Retinal pigment epithelial cell (primary cell): ENCODE results near the gene ST7.

ENCODE experiments used
- DNase-seq: peaks from one replicate; pipeline ENCODE4 v3.0.0-alpha.2; 2010; ENCODE audit warnings: low read depth
- H3K4me3 ChIP-seq: 2 replicates; pipeline ENCODE4 v1.5.1; 2011; ENCODE audit warnings: mild to moderate bottlenecking, low read length, control low read depth, moderate library complexity
- TF ChIP-seq, protein P1 (sequence below): conservative IDR thresholded peaks from 2 replicates; pipeline ENCODE4 v1.5.1; 2011; ENCODE audit warnings: low read depth, low read length, control low read depth, inconsistent platforms

ST7 gene

GRCh38 chr7:117032810-117033209 is 79.5 kb downstream of the ST7 start:
- H3K4me3 ChIP-seq = no peak overlapping the region
- no peak for DNase-seq
- TF ChIP-seq, protein P1, sequence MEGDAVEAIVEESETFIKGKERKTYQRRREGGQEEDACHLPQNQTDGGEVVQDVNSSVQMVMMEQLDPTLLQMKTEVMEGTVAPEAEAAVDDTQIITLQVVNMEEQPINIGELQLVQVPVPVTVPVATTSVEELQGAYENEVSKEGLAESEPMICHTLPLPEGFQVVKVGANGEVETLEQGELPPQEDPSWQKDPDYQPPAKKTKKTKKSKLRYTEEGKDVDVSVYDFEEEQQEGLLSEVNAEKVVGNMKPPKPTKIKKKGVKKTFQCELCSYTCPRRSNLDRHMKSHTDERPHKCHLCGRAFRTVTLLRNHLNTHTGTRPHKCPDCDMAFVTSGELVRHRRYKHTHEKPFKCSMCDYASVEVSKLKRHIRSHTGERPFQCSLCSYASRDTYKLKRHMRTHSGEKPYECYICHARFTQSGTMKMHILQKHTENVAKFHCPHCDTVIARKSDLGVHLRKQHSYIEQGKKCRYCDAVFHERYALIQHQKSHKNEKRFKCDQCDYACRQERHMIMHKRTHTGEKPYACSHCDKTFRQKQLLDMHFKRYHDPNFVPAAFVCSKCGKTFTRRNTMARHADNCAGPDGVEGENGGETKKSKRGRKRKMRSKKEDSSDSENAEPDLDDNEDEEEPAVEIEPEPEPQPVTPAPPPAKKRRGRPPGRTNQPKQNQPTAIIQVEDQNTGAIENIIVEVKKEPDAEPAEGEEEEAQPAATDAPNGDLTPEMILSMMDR = no peak

DNA sequence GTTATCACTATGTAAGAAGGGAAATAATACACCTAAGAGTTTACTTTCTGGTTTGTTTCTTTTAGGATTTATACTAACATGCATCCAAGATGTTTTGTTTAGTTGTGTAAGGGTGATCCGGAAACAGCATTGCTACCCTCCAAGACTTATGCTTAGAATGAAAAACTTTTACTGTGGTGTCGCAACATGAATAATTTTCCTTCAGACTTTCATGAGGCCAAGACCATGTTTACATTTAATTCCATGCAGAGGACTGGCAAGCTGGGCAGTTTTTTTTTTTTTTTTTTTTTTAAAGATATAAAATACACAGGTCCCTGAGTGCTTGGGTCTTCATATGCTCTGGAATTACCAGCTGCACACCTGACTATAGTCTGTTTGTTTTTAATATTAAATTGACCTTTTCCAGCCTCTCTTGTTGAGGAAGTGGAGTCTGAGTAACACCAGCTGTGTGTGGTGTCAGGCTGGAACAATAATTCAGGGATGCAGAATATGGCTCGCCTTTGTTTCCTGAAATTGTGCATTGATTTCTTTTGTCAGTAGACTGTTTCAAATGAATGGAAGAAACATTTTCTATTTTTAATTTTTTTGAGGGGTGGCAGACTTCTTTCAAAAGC is 81.7 kb downstream of the ST7 start:
- H3K4me3 ChIP-seq = no peak overlapping the region
- TF ChIP-seq, protein P1 = no peak
- no peak for DNase-seq

DNA sequence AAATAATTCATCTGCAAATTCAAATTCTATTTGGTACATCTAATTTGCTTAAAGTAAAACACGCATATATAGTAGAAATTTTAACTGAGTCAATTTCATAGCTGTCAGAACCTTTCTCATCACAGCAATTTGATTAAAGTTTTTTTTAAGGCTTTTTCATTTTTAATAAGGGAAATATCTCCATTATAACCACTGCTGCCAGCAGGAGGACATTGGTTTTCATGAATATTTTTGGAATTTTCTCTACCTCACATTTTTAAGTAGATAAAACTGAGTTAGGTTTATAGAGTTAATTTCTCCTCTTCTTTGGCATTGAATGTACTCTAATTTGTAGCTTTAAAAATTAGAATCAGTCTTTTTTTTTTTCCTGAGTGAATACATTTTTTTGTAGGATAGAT is 82.2 kb downstream of the ST7 start:
- TF ChIP-seq, protein P1 = no peak
- no peak overlapping the region for H3K4me3 ChIP-seq
- DNase-seq = no peak

- no peak for DNase-seq
- TF ChIP-seq, protein P1 = no peak
Measured at GRCh38 chr7:117036053-117036669, 82.9 kb downstream of the ST7 start.

DNA sequence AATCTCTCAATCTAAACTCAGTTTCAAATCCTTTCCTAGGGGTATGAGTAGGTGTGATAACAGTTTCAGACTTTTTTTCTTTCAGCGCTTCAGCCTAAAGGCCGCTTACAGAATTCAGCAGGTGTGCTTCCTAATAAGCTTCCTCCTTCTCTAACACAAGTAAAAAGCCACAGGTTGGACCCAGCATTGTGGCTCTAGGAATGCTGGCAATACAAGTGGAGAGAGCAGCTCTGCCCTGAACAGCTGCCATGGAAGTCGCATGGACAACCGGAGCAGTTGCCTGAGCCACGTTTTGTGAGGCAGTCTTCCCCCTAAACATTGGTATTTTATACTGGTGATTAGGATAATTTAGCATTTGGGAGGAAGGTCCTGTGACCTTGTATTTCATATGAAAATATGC is 83.5 kb downstream of the ST7 start:
- DNase-seq = no peak
- TF ChIP-seq, protein P1 = no peak

More at GRCh38 chr7:117036053-117036669, 82.9 kb downstream of the ST7 start:
- H3K4me3 ChIP-seq = no peak overlapping the region

GRCh38 chr7:117038408-117038807 is 85.1 kb downstream of the ST7 start:
- no peak overlapping the region for H3K4me3 ChIP-seq
- DNase-seq = no peak
- TF ChIP-seq, protein P1 = no peak

More for the DNA sequence above, 83.5 kb downstream of the ST7 start:
- no peak overlapping the region for H3K4me3 ChIP-seq

- no peak for DNase-seq
- TF ChIP-seq, protein P1 = no peak
- H3K4me3 ChIP-seq = no peak overlapping the region
Measured at GRCh38 chr7:117041007-117041406, 87.7 kb downstream of the ST7 start.
